ENCODE results near the gene CLEC17A.
"Not testable (repeated sequence)": the region's sequence is repeated elsewhere in the genome, so short reads cannot be mapped to it uniquely, and the experiment has no call there.

The CLEC17A gene, protein sequence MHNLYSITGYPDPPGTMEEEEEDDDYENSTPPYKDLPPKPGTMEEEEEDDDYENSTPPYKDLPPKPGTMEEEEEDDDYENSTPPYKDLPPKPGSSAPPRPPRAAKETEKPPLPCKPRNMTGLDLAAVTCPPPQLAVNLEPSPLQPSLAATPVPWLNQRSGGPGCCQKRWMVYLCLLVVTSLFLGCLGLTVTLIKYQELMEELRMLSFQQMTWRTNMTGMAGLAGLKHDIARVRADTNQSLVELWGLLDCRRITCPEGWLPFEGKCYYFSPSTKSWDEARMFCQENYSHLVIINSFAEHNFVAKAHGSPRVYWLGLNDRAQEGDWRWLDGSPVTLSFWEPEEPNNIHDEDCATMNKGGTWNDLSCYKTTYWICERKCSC

DNA sequence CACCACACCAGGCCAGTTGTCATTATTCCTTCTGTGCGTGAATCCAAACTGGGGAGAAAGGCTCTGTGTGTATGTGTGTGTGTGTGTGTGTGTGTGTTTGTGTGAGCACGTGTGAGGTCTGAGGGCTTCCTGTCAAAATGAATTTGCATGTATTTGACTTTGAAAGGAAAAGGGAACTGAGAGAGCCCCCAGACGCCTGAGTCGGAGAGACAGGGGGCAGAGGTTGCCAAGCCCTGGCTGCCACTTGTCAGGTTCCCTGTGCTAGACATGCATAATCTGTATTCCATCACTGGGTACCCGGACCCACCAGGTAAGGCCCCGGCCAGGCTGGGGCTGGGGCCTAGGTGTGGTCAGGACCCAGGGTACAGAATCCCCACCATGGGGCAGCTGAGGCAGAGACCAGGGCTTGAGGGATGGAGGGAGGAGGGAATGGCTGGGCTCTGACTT is at the start of gene CLEC17A:
Gene CLEC17A (plus strand): TSS at position 191 of the 447 bp plus-strand sequence. CDS start 77 bp downstream, at position 268.
- Mint-ChIP-seq H3K4me3 (peak within 1 kb of the TSS; percentile 77), H3K9me3 (no peaks in the 10 kb centered on the region), H3K27ac (peak within 1 kb of the TSS; percentile 79), H3K36me3 (ENCODE audit: low read depth) (no peaks in the 10 kb centered on the region), H3K27me3 (no peaks in the 10 kb centered on the region), H3K4me1 (ENCODE audit: low read depth) (peaks cover 52% of the 10 kb centered on the region)

GRCh38 chr19:14533450-14533849 is 49.4 kb upstream of the CLEC17A start:
- Mint-ChIP-seq H3K27ac (no peak overlapping the region), H3K36me3 (ENCODE audit: low read depth) (peaks cover 10% of the 10 kb centered on the region), H3K4me1 (ENCODE audit: low read depth) (peaks cover 59% of the 10 kb centered on the region), H3K9me3 (no peaks in the 10 kb centered on the region), H3K27me3 (no peaks in the 10 kb centered on the region), H3K4me3 (no peak overlapping the region)

- no peaks in the 10 kb centered on the region for H3K27me3 Mint-ChIP-seq
- peaks cover 14% of the 10 kb centered on the region for H3K36me3 Mint-ChIP-seq (ENCODE audit: low read depth)
- H3K4me3 Mint-ChIP-seq: no peak overlapping the region
- no peak overlapping the region for H3K27ac Mint-ChIP-seq
- no peaks in the 10 kb centered on the region for H3K9me3 Mint-ChIP-seq
- peaks cover 38% of the 10 kb centered on the region for H3K4me1 Mint-ChIP-seq (ENCODE audit: low read depth)
These were observed 45.8 kb upstream of the CLEC17A start for GRCh38 chr19:14536926-14537692.

- Mint-ChIP-seq H3K4me3 (no peak overlapping the region), H3K9me3 (no peaks in the 10 kb centered on the region), H3K27me3 (no peaks in the 10 kb centered on the region), H3K36me3 (ENCODE audit: low read depth) (peaks cover 5% of the 10 kb centered on the region), H3K27ac (no peak overlapping the region), H3K4me1 (ENCODE audit: low read depth) (peaks cover 22% of the 10 kb centered on the region)
These were observed 42.0 kb upstream of the CLEC17A start for GRCh38 chr19:14540741-14541525.

- peaks cover 13% of the 10 kb centered on the region for H3K4me1 Mint-ChIP-seq (ENCODE audit: low read depth)
- H3K9me3 Mint-ChIP-seq: not testable (repeated sequence)
These were observed 40.9 kb upstream of the CLEC17A start for GRCh38 chr19:14541979-14542378.

GRCh38 chr19:14542711-14543328 is 40.1 kb upstream of the CLEC17A start:
- Mint-ChIP-seq H3K4me1 (ENCODE audit: low read depth) (peaks cover 13% of the 10 kb centered on the region), H3K9me3 (no peaks in the 10 kb centered on the region), H3K27ac (no peak overlapping the region), H3K27me3 (no peaks in the 10 kb centered on the region), H3K36me3 (ENCODE audit: low read depth) (peaks cover 8% of the 10 kb centered on the region), H3K4me3 (no peak overlapping the region)

More at GRCh38 chr19:14541979-14542378, 40.9 kb upstream of the CLEC17A start:
- H3K4me3 Mint-ChIP-seq; H3K27me3 Mint-ChIP-seq; H3K36me3 Mint-ChIP-seq (ENCODE audit: low read depth); H3K27ac Mint-ChIP-seq: not testable (repeated sequence)

- H3K36me3 Mint-ChIP-seq (ENCODE audit: low read depth): peaks cover 8% of the 10 kb centered on the region
- no peak overlapping the region for H3K4me3 Mint-ChIP-seq
- peaks cover 9% of the 10 kb centered on the region for H3K4me1 Mint-ChIP-seq (ENCODE audit: low read depth)
- H3K9me3 Mint-ChIP-seq: no peaks in the 10 kb centered on the region
- H3K27me3 Mint-ChIP-seq: no peaks in the 10 kb centered on the region
- H3K27ac Mint-ChIP-seq: no peak overlapping the region
These were observed 38.8 kb upstream of the CLEC17A start for GRCh38 chr19:14544047-14544446.

DNA sequence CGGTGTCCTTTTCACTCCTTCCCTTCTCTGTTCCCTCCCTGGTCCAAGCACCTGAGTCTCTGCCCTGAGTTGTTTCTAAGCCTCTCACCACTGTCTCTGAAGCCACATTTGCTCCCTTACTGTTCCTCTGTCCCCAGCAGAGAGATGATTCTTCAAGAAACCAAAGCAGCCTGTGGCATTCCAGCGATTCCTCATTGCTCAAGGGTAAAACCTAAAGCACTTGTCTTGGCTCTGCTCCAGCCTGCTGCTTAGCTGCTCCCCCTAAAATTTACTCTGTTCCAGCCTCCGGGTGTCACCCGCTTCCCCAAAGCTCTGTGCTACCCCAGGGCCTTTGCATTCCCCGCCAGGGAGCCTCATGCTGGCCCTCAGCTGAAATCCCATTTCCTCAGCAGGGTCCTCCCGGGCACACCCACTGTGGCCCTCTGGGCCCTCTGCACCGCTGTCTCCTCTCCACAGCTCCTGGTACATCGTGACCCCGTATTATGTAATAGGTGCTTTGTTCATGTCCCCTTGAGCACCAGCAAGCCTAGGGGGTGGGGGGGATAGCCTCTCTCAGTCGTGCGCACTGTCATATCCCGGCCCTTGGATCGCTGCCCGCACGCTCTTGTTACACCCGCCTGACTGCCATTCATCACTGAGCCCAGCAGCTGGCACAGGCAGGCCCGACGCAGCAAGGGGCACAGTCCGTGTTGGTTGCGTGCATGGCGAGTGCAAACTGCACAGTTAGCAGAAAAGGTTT is 37.7 kb upstream of the CLEC17A start:
- no peaks in the 10 kb centered on the region for H3K27me3 Mint-ChIP-seq
- no peak overlapping the region for H3K4me3 Mint-ChIP-seq
- peaks cover 9% of the 10 kb centered on the region for H3K4me1 Mint-ChIP-seq (ENCODE audit: low read depth)
- peak overlapping the region; percentile 30 for H3K27ac Mint-ChIP-seq
- no peaks in the 10 kb centered on the region for H3K9me3 Mint-ChIP-seq
- peaks cover 7% of the 10 kb centered on the region for H3K36me3 Mint-ChIP-seq (ENCODE audit: low read depth)

- Mint-ChIP-seq H3K27ac (no peak overlapping the region), H3K4me1 (ENCODE audit: low read depth) (peaks cover 14% of the 10 kb centered on the region), H3K36me3 (ENCODE audit: low read depth) (peaks cover 7% of the 10 kb centered on the region), H3K9me3 (no peaks in the 10 kb centered on the region), H3K27me3 (no peaks in the 10 kb centered on the region), H3K4me3 (no peak overlapping the region)
These were observed 37.2 kb upstream of the CLEC17A start for GRCh38 chr19:14545716-14546082.

DNA sequence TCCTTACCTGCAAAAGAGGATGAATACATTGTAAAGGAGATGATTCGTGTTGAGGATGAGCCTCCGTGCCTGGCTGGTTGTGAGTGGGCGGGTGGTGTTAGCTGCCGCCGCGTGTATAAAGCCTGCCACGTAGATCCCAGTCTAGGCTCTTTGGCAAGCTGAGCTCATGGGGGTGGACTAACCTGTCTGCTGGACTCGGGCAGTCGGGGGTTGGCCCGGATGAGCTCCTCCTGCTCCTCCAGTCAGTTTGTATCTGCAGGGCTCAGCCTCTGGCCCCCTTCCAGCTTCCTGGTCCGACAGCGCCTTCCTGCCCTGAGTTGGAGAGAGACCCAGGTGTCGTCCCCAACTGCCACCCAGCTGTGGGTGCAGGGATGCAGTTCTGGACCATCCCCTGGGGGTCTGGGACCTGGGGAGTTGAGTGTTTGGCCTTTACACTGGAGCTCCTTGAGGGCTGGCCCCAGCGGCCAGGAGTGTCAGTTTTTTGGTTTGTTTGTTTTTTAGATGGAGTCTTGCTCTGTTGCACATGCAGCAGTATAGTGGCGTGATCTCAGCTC is 32.6 kb upstream of the CLEC17A start:
- H3K4me3 Mint-ChIP-seq: no peak overlapping the region
- peaks cover 7% of the 10 kb centered on the region for H3K36me3 Mint-ChIP-seq (ENCODE audit: low read depth)
- peaks cover 42% of the 10 kb centered on the region for H3K4me1 Mint-ChIP-seq (ENCODE audit: low read depth)
- no peak overlapping the region for H3K27ac Mint-ChIP-seq
- no peaks in the 10 kb centered on the region for H3K9me3 Mint-ChIP-seq
- H3K27me3 Mint-ChIP-seq: no peaks in the 10 kb centered on the region

GRCh38 chr19:14551134-14552005 is 31.5 kb upstream of the CLEC17A start:
- Mint-ChIP-seq H3K4me1 (ENCODE audit: low read depth) (peaks cover 50% of the 10 kb centered on the region), H3K36me3 (ENCODE audit: low read depth) (peaks cover 12% of the 10 kb centered on the region), H3K27ac (peak overlapping the region; percentile 52)
- H3K27me3 Mint-ChIP-seq, H3K4me3 Mint-ChIP-seq, H3K9me3 Mint-ChIP-seq: not testable (repeated sequence)

DNA sequence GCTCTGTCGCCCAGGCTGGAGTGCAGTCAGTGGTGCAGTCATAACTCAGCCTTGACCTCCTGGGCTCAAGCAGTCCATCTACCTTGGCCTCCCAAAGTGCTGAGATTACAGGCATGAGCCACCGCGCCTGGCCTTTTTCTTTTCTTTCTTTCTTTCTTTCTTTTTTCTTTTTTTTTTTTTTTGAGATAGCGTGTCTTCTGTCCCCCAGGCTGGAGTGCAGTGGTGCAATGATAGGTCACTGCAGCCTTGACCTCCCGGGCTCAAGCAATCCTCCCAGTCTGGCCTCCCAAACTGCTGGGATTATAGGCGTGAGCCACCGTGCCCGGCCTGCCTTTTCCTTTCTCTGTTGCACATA is 30.9 kb upstream of the CLEC17A start:
- not testable (repeated sequence) for H3K4me3 Mint-ChIP-seq; H3K27me3 Mint-ChIP-seq; H3K27ac Mint-ChIP-seq; H3K9me3 Mint-ChIP-seq; H3K36me3 Mint-ChIP-seq (ENCODE audit: low read depth)
- peaks cover 54% of the 10 kb centered on the region for H3K4me1 Mint-ChIP-seq (ENCODE audit: low read depth)
